ENCODE data around the gene FADS2.

FADS2 gene

DNA sequence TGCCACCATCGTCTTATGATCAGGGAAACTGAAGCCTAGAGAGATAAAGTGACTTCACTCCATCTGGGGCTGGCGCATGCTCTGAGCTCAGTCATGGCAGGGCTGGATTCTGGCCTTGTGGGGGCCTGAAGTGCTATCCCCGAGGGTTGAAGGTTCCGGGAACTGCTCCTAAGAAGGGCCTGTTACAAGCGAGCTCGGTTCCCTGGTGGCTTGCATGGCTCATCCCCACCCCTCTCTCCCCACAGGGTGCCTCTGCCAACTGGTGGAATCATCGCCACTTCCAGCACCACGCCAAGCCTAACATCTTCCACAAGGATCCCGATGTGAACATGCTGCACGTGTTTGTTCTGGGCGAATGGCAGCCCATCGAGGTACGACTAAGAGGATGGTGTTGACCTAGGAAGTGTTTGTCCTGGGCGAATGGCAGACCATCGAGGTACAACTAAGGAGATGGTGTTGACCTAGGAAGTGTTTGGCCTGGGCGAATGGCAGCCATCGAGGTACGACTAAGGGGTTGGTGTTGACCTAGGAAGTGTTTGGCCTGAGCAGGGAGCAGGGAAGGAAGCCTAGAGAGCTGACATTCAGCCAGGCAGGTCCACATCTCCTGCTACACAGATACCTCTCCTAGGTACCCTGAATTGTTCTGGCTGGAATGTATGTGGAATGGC, 19.9 kb downstream of the FADS2 start:
- no peak for DNase-seq

DNA sequence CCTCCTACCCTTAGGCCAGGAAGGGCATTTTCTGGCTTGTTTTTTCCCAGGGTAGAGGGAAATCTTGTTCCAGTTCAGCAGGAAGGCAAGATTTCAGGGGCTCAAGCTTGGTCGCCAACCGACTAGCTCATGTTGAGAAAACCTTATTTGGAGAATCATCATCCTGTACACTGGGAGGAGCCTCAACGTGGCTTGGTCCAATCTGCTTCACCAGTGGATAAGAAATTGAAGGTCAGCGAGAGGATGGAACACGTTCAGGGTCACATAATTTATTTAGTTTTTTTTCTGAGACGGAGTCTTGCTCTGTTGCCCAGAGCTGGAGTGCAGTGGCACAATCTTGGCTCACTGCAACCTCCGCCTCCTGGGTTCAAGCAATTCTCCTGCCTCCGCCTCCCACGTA, 20.5 kb downstream of the FADS2 start:
- no peak for DNase-seq

DNA sequence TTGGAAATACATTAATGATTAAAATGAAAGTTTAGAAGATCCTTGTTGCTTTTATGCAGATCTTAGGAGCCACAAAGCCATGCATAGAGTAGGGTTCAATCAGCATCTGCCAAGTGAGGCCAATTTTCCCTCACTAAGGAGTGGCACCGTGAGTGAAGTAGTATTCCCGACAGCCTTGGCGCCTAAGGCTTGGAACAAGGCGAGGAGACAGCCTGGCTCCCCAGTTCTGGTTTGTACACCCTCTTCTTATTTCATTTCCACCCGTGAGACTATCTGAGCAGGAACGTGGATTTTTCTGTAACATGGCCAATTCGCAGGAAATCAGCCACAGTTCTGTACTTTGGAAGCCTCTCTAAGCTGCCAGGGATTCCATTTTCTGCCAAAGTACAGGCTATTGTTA, 22.6 kb downstream of the FADS2 start:
- no peak for DNase-seq

DNA sequence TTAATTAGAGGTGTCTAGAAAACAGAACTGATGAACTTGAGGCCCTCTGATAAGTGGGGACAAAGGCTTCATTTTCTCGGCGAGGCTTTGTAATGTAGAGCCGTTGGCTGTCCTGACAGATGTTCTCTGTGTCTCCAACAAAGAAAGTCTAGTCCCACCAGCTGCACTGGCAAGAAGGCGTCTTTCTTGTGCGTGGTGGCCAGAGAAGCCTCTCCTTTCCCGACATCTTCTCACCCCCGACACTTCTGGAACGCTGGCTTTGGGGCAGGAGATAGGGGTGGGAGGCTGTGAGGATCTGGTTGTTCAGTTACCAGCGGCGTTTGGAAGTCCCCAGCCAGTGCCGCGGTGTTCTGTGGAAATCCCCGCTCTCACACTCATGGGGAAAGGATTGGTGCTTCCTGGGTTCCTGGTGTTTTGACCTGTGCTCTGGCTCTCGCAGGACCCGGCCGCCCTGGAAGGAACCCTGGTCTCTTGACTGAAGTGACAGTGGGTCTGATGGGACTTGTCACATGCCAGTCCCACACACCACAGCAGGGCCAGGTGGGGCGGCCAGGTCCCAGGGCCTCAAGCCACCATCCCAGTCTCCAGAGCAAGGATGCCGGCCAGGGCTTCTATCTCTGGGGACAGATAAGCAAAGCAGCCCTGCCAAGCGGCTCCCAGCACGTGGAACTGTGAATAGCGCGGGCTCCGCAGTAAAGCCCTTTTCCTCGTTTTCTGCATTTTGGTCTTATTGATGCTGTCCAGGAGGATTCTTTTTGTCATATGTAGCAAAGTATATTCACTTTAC, 23.2 kb downstream of the FADS2 start:
- no peak for DNase-seq

DNA sequence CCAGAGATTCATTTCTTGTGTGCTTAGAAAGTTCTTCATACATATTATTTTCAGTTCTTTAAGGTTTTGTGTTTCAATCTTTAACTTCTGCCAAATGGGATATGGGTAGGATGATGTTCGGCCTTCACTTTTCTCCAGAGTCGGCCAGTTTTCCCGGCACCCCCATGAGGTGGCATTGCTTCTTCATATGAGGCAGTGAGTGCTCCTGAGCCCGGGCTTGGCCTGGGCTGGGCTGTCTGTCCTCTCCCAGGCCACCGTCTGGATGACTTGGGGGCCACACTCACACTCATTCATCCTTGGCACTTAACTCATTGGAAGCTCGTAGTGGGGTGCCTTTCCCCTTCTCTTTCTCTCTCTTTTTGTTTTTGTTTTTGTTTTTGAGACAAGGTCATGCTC, 23.8 kb downstream of the FADS2 start:
- DNase-seq = no peak

DNA sequence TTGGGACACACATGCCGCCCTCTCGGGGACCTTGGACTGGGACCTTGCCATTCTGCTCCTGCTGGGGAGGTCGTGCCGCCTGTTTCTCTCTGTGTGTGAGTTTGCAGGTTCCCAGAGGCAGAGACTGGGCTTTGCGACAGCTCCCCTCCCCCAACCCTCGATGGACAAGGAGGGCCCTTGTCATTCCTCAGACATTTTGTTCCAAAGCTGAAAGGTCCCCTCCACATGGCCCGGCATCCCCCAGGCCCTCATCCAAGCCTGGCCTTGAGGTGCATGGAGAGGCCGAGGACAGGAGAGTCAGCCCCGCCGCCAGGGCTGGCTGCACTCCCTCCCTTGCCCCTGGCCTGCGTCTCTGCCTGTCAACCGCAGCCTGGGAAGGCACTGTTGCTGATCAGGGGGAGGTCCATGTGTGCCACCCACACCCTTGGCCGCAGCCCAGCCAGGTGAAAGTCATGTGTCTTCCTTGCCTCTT, 25.6 kb downstream of the FADS2 start:
- DNase-seq = no peak

DNA sequence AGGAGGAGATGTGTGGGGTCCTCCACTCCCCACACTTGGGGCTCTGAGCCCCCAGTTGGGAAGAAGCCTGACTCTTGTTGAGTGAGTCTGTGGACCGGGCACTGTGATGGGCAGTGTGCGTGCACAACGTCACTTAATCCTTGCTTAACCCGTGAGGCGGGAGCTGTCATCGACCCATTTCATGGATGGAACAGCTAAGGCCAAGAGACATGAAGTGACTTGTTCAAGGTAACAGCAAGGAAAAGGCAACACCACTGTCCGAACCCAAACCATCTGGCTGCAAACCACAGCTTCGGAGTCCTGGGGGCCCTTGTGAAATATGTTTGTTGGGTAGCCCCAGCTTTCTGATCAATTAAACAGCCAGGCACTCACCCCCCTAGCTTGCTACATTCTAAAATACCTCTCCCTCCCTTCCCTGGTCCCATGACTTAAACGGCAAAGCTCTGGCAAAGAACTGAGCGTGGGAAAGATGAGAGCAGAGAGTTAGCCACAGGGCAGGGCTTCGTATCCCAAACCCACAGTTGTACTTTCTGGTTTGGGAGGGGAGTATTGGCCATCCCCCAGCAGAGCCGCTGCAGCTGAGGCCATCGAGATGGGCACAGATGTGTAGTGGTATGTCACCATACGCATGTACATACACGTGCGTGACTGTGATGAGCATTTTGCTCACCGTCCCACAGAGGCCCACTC, 26.3 kb downstream of the FADS2 start:
- DNase-seq = no peak

DNA sequence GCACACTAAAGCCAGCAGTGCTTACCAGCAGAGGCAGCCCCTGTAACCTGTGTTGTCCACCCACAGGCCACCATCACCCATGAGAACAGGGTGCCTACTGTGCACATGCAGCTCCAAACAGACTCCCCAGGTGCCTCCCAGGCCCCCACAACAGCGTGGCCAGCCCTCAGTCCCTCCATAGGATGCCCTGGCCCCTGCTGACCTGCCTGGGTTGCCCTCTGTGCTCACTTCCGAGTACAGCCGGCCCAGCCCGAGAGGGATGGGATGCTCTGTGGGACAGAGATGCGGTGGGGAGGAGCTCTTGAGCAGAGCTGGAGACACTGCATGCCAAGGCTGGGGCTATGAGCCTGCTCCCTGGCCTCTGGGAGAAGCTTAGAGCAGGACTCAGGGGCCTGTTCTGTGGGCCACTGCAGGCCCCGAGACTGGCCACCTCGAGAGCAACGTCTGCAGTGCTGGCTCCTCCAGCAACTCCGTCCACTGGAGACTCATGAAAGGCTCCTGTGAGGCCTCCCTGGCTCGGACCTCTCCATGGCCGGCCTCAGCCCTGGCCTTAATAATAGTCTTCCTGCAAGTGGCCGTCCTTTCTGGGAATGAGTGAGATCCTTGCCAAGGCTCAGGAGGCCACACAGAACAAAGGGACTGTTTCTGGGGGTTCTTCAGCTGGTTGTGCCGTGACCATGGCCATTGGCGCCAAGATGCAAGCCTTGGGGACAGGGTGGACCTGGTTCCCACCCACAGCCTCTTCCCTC, 27.0 kb downstream of the FADS2 start:
- DNase-seq = no peak

DNA sequence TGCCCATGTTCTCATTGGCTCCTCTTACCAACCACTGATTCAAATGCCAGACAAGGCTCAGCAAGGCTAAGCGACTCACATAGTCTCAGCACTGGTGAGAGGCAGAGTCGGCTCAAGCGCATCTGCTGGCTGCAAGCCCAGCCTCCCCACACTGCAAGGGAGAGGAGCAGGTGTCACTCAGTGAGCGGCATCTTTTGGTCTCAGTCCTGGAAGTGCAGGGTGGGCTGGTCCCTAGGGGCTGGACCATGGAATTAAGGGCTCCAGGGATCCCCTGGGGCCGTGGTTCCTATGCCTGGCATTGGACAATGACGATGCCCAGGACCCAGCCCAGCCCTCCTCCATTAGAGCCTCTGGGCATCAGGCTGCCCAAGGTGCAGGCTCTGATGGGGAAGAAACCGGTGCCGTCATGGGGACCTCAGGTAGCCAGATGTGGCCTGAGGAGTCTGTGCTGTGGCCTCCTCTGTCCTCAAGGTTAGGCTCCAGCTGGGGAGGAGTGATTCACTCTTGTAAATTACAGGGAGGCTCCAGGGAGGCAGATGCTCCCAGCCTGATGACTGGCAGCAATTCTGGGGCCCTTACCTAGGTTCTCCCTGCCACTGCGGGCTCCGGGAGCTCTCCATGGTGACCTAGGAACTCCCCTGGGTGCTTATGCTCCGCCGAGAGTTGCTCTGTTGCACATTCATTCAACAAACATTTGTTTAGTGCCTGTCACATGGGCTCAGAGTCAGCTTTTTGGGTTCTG, 28.0 kb downstream of the FADS2 start:
- DNase-seq = no peak

DNA sequence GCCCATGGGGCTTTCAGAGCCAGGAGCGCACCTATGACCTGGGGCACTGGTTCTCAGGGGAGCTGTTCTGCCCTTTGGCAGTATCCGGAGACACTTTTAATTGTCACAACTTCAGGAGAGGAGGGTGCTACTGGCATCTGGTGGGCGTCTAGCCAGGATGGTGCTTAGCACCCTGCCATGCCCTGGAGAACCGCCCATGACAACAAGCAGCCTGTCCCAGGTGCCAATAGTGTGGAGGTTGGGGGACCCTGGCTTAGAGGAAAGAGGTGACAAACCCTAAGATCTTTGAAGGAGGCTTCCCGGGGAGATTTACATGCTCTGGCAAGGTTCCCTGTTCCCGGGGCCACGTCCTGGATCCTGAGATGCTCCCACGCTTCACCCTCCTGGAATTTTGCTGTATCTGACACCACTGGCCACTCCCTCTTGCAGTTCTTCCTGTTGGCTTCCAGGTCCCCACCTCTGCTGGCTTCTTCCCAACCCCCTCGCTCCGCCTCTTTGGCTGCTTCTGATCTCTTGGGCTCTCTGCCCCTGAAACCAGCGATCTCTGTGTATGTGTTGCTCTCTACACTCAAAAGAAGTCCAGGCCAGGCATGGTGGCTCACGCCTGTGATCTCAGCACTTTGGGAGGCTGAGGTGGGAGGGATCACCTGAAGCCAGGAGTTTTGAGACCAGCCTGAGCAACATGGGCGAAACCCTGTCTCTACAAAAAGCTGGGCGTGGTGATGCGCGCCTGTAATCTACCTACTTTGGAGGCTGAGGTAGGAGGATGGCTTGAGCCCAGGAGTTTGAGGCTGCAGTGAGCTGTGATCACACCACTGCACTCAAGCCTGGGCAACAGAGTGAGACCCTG, 32.2 kb downstream of the FADS2 start:
- no peak for DNase-seq

DNA sequence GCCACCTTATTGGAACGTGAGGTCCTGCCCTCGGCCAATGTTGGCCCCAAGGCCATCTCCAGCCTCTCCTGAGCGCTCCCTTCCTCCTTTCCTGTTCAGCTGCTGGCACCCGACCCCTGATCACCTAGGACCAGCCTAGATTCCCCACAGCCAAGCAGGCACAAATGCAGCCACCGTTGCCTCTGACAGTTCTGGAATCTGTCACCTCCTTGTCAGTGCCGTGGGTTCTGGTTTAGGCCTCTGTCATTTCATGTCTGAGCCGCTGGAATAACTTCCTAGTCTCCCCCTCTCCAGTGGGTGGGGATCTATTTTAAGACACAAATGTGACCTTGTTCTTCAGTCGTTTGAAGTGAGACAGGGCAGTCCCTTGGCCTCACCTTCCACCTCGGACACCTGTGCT, 33.5 kb downstream of the FADS2 start:
- no peak for DNase-seq

DNA sequence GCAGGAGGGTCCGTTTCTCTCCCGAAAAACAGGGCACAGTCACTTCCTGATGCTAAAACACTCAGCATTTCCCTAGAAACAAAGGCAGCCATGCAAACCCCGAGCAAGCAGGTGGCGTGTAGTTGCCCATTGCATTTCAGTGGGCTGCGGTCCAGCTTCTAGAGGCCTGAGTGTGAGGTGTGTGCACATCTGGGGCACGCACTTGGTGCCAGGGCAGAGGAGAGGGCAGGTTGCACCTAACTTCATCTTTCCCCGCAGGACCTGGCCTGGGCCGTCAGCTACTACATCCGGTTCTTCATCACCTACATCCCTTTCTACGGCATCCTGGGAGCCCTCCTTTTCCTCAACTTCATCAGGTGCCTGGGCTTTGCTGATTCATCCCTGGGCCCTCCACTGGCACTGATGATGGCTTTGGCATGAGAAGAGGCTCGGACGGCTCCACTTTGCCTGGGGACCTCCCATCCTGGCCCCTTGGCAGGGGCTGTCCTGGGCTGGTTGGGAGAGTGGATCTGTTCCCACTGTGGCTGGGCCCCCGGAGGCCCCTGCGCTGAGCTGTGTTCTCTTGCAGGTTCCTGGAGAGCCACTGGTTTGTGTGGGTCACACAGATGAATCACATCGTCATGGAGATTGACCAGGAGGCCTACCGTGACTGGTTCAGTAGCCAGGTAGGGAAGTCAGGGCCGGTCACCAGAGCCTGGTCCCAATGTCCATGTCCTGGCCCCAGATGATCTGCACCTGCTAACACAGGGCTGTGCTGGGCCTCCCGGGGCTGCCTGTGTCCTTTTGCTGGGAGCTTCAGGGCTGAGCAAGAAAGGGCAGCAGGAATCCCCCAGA, 34.8 kb downstream of the FADS2 start:
- no peak for DNase-seq

DNA sequence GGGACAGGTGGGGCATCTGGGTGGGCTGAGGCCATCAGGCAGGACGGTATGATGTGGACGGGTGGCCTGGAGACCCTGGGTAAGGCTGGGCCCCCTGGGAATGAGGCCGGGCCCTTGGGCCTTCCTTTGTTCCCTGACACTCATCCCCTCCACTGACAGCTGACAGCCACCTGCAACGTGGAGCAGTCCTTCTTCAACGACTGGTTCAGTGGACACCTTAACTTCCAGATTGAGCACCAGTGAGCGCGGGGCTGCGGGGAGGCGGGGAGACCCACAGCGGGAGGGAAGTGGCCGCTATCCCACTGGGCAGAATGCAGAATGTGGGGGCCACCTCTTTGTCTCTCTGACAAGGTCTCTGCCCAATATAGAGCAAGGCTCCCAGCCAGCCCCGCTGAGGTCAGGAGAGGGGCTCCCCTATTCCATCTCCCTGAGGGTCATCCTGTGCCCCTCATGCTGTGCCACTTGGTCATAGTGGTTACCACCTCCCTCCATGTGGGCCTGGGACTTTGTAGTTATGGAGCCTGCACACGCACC, 35.5 kb downstream of the FADS2 start:
- no peak for DNase-seq

DNA sequence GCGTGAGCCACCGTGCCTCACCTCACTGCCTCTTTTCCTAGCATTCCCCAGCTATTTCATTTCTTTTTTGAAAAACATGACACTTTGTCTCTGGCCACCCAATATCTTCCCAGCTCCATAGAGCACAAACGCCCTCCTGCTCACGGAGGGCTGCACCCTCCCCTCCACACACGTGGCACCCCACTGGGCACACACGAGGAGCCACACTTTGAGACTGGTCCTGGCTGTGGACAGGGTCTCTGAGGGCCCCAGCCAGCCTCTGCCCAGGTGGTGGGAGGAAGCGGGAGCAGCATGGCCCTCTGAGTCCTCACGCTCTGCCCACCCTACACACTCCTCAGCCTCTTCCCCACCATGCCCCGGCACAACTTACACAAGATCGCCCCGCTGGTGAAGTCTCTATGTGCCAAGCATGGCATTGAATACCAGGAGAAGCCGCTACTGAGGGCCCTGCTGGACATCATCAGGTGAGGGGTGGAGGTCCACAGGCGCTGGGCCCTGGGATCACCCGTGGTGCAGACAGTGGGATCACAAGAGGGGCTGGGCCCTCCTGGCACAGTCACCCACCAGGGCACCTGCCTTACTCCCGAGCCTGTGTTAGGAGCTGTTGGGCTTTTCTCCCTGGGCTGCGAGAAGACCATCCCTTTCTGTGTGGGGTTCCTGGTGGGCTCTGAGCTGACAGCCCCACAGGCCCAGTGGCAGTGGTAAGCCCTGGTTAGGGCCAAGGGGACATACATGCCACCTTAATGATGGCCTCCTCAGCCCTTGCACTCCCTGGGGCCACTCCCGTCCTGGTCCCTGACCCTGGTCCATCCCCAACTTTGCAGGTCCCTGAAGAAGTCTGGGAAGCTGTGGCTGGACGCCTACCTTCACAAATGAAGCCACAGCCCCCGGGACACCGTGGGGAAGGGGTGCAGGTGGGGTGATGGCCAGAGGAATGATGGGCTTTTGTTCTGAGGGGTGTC, 37.0 kb downstream of the FADS2 start:
- no peak for DNase-seq

DNA sequence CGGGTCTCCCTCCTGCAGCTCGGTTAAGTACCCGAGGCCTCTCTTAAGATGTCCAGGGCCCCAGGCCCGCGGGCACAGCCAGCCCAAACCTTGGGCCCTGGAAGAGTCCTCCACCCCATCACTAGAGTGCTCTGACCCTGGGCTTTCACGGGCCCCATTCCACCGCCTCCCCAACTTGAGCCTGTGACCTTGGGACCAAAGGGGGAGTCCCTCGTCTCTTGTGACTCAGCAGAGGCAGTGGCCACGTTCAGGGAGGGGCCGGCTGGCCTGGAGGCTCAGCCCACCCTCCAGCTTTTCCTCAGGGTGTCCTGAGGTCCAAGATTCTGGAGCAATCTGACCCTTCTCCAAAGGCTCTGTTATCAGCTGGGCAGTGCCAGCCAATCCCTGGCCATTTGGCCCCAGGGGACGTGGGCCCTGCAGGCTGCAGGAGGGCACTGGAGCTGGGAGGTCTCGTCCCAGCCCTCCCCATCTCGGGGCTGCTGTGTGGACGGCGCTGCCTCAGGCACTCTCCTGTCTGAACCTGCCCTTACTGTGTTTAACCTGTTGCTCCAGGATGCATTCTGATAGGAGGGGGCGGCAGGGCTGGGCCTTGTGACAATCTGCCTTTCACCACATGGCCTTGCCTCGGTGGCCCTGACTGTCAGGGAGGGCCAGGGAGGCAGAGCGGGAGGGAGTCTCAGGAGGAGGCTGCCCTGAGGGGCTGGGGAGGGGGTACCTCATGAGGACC, 38.3 kb downstream of the FADS2 start:
- no peak for DNase-seq

DNA sequence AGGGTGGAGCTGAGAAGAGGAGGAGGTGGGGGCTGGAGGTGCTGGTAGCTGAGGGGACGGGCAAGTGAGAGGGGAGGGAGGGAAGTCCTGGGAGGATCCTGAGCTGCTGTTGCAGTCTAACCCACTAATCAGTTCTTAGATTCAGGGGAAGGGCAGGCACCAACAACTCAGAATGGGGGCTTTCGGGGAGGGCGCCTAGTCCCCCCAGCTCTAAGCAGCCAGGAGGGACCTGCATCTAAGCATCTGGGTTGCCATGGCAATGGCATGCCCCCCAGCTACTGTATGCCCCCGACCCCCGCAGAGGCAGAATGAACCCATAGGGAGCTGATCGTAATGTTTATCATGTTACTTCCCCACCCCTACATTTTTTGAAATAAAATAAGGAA, 38.9 kb downstream of the FADS2 start:
- DNase-seq = no peak

DNA sequence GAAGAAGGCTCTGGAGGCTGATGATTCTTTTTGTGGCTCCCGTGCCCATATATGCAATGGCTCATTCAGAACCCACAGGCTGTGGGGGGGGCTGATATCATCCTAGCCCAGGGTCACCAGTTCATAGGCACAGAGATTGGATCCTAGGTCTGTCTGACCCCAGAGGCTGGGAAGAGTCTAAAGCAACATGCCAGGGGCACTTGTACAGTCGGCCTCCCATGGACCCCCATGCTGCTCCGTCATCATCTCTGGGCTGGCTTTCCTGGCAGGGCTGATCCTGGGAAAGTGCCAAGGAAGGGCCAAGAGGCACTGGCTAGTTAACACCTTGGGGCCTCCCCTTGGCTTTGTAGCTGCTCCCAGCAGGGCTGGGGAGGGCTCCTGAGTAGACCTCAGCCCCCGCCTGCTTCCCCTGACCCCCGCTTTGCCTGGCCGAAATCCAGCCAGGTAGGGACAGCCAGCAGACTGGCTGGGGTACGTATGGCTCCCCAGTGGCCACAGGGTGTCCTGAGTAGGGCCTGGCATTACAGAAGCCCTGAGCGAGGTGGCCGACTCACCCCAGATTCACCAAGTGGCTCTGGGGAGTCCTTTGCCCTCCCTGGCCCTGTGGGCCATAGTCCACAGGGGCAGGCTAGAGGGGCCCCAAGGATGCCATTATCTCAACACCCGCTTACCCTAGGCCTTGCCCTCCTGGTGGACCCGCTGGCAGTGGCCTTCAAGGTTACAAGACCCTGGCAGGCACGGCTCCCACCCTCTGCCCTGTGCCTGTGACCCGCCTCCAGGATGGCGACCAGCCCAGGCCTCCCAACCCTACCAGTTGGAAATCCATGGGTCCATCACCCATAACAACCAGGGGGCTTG, 40.7 kb downstream of the FADS2 start:
- DNase-seq = no peak

DNA sequence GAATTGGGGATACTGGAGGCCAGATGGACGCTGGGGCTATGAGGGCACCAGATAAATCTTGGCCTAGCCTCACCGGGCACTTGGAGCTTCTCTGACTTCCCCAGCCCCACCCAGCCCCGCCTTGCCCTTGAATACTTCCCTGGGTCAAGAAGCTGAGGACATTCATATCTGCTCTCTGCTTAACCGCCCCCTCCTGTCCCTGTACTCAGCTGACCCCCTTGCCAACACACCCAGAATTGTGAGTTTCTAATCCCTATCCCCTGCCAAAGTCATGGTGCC, 41.3 kb downstream of the FADS2 start:
- DNase-seq = no peak

All from GDM1 (cell line).